ENCODE measurements around the gene TAF1C. TPM values are rescaled to one million over a fixed set of nuclear protein-coding genes. Genes with fewer than 3 reads are reported as not detected.

The TAF1C gene
- total and polyA plus RNA-seq, 9 of the 15 experiments (the other 6 are each of a cell fraction or from before 2014, with no cell fraction given) = 1.5 to 74.8 (median 21.0) TPM

- TF ChIP-seq ZNF175 (CRISPR knock-in tag; IDR thresholded peaks at IDR 0.05; ENCODE audit: low read depth) = 0 out of 2 replicates have a peak, but pooled peaks have one; percentile 42
- no peak for TF ChIP-seq HMG20B (CRISPR knock-in tag; IDR thresholded peaks at IDR 0.05)
- no peak for TF ChIP-seq POLR2AphosphoS5 (IDR thresholded peaks at IDR 0.05; ENCODE audit: control insufficient read depth, insufficient read depth, low read depth, low read length)
- 0 out of 2 replicates have a peak, but pooled peaks have one; percentile 67 for TF ChIP-seq CAMTA2 (CRISPR knock-in tag; conservative IDR thresholded peaks at IDR 0.05)
- no peak for TF ChIP-seq ZNF444 (CRISPR knock-in tag; IDR thresholded peaks at IDR 0.05)
- TF ChIP-seq ZBTB1 (CRISPR knock-in tag; IDR thresholded peaks at IDR 0.05; ENCODE audit: borderline replicate concordance, low read depth) = no peak
- no peak for TF ChIP-seq CEBPZ (IDR thresholded peaks at IDR 0.05; ENCODE audit: borderline replicate concordance, low read depth, low read length)
- no peak for TF ChIP-seq JUN (IDR thresholded peaks at IDR 0.05; ENCODE audit: borderline replicate concordance, low read depth, low read length)
- no peak for TF ChIP-seq JUN (CRISPR knock-in tag; IDR thresholded peaks at IDR 0.05; ENCODE audit: borderline replicate concordance)
- no peak for TF ChIP-seq NCOR1 (IDR thresholded peaks at IDR 0.05)
- TF ChIP-seq E2F3 (CRISPR knock-in tag; IDR thresholded peaks at IDR 0.05) = no peak
- TF ChIP-seq SIRT6 (IDR thresholded peaks at IDR 0.05; ENCODE audit: low read depth, low read length) = no peak
- 0 out of 2 replicates have a peak, but pooled peaks have one; percentile 18 for TF ChIP-seq POLR2G (IDR thresholded peaks at IDR 0.05; ENCODE audit: low read depth, low read length)
- TF ChIP-seq WHSC1 (IDR thresholded peaks at IDR 0.05; ENCODE audit: low read length) = peak; percentile 51
- no peak for TF ChIP-seq SAP30 (IDR thresholded peaks at IDR 0.05; ENCODE audit: borderline replicate concordance, insufficient read depth, low read depth, low read length, poor library complexity, severe bottlenecking)
- TF ChIP-seq LCOR (CRISPR knock-in tag; IDR thresholded peaks at IDR 0.05) = no peak
- no peak for TF ChIP-seq ZEB2 (IDR thresholded peaks at IDR 0.05)
- 0 out of 2 replicates have a peak, but pooled peaks have one; percentile 29 for TF ChIP-seq ELF4 (CRISPR knock-in tag; IDR thresholded peaks at IDR 0.05)
- TF ChIP-seq CHD2 (IDR thresholded peaks at IDR 0.05; ENCODE audit: low read depth, low read length) = no peak
- TF ChIP-seq ZNF41 (CRISPR knock-in tag; conservative IDR thresholded peaks at IDR 0.05) = no peak
- no peak for TF ChIP-seq NFXL1 (CRISPR knock-in tag; IDR thresholded peaks at IDR 0.05)
- TF ChIP-seq, protein P1, sequence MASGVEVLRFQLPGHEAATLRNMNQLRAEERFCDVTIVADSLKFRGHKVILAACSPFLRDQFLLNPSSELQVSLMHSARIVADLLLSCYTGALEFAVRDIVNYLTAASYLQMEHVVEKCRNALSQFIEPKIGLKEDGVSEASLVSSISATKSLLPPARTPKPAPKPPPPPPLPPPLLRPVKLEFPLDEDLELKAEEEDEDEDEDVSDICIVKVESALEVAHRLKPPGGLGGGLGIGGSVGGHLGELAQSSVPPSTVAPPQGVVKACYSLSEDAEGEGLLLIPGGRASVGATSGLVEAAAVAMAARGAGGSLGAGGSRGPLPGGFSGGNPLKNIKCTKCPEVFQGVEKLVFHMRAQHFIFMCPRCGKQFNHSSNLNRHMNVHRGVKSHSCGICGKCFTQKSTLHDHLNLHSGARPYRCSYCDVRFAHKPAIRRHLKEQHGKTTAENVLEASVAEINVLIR (CRISPR knock-in tag; IDR thresholded peaks at IDR 0.05) = no peak
- peak; percentile 62 for TF ChIP-seq ZBTB33 (CRISPR knock-in tag; IDR thresholded peaks at IDR 0.05)
Observed at GRCh38 chr16:84137287-84137686, 49.6 kb downstream of the TAF1C start (continued).
